Epithelial cell of esophagus (primary cell): Measurements from ENCODE around the gene KAZN.
A peak's percentile ranks its signal among the peaks of the same experiment; 100 is the strongest.

ENCODE experiments used
- DNase-seq: peaks from one replicate; pipeline ENCODE4 v3.0.0; 2010; ENCODE audit warnings: low read depth
- H3K4me3 ChIP-seq: 2 replicates; pipeline ENCODE4 v1.5.1; 2011; ENCODE audit warnings: mild to moderate bottlenecking, low read length, control low read depth
- CTCF ChIP-seq: IDR thresholded peaks from 2 replicates; pipeline ENCODE4 v1.5.1; 2011; ENCODE audit warnings: low read depth, mild to moderate bottlenecking, low read length, control low read depth, inconsistent platforms; ENCODE audit not compliant: insufficient read depth; ENCODE audit errors: missing control alignments

Gene KAZN

GRCh38 chr1:14794906-14795305 is 196.4 kb downstream of the KAZN start:
- no peak for DNase-seq
- TF ChIP-seq CTCF, result no peak
- H3K4me3 ChIP-seq, result no peak overlapping the region

GRCh38 chr1:14795589-14795988 is 197.1 kb downstream of the KAZN start:
- TF ChIP-seq CTCF, result no peak
- no peak overlapping the region for H3K4me3 ChIP-seq
- no peak for DNase-seq

GRCh38 chr1:14800014-14800413 is 201.5 kb downstream of the KAZN start:
- no peak overlapping the region for H3K4me3 ChIP-seq
- TF ChIP-seq CTCF, result no peak
- no peak for DNase-seq

GRCh38 chr1:14800500-14801076 is 202.1 kb downstream of the KAZN start:
- no peak for TF ChIP-seq CTCF
- no peak overlapping the region for H3K4me3 ChIP-seq
- no peak for DNase-seq

- no peak for DNase-seq
- no peak overlapping the region for H3K4me3 ChIP-seq
- TF ChIP-seq CTCF, result no peak
These were observed 204.7 kb downstream of the KAZN start for GRCh38 chr1:14803002-14803789.

GRCh38 chr1:14804626-14805025 is 206.1 kb downstream of the KAZN start:
- TF ChIP-seq CTCF, result peak; percentile 40
- H3K4me3 ChIP-seq, result no peak overlapping the region
- no peak for DNase-seq

- no peak for DNase-seq
- TF ChIP-seq CTCF, result no peak
- H3K4me3 ChIP-seq, result no peak overlapping the region
These were observed 208.3 kb downstream of the KAZN start for GRCh38 chr1:14806772-14807171.
